COLO668 (cell line): Measurements from ENCODE around the gene CD320.
A peak's percentile ranks its signal among the peaks of the same experiment; 100 is the strongest.
"Not testable (repeated sequence)": the region's sequence is repeated elsewhere in the genome, so short reads cannot be mapped to it uniquely, and the experiment has no call there.

Experiments
- DNase-seq: peaks from one replicate; lab custom pipeline; 2025; ENCODE audit not compliant: unreplicated experiment; lab: John Stamatoyannopoulos, UW

CD320 gene

GRCh38 chr19:8307965-8308866 is at the start of gene CD320:
CD320 (minus strand) TSS chr19:8308358; CDS start chr19:8308290, 68 bp downstream.
- peak; percentile 95 for DNase-seq

DNA sequence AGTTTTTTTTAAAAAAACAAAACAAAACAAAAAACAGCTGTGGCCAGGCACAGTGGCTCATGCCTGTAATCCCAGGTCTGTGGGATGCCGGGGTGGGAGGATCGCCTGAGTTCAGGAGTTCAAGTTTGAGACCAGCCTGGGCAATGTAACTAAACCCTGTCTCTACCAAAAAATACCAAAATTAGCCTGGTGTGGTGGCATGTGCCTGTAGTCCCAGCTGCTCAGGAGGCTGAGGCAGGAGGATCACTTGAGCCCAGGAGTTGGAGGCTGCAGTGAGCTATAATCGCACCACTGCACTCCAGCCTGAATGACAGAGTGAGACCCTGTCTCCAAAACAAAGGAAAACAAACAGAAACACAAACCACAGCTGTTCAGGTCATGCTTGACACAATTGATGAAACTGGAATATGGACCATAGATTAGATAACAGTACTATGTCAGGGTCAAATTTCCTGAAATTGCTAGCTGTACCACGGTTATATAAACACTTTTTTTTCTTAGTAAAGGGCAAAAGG is 48.9 kb upstream of the CD320 start:
- no peak for DNase-seq

GRCh38 chr19:8355631-8356402 is 47.7 kb upstream of the CD320 start:
- DNase-seq = no peak

DNA sequence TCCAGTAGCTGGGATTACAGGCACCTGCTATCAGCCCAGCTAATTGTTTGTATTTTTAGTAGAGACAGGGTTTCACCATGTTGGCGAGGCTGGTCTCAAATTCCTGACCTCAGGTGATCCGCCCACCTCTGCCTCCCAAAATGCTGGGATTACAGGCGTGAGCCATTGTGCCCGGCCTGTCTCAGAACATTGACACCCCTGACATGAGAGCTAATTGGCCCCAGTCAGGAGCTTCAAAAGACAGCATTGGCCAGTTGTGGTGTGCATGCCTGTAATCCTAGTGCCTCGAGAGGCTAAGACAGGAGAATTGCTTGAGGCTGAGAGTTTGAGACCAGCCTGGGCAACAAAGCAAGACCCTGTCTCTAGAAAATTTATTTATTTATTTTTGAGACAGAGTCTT is 44.7 kb upstream of the CD320 start:
- DNase-seq = not testable (repeated sequence)

DNA sequence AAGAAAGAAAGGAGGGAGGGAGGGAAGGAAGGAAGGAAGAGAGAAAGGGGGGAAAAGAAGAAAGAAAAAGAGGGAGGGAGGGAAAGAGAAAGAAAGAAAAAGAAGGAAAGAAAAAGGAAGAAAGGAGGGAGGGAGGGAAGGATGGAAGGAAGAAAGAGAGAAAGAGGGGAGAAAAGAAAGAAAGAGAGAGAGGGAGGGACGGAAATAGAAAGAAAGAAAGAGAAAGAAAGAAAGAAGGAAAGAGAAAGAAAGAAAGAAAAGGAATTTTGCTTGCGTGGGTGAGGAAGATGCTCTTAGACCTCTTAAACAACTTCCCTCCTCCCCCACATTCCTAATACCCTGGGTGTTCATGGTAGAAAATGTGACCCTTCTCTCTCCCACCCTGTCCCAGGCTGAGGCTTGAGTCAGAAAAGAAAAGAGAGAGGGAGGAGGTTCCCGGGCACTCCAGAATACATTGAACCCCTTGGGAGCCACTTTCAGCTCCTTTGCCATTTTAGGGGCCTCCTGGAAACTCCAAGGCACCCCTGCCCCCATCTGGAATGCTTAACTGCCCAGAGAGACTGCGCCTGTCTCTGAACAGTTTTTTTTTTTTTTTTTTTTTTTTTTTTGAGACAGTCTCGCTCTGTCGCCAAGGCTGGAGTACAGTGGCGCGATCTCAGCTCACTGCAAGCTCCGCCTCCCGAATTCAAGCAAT is 44.1 kb upstream of the CD320 start:
- no peak for DNase-seq

DNA sequence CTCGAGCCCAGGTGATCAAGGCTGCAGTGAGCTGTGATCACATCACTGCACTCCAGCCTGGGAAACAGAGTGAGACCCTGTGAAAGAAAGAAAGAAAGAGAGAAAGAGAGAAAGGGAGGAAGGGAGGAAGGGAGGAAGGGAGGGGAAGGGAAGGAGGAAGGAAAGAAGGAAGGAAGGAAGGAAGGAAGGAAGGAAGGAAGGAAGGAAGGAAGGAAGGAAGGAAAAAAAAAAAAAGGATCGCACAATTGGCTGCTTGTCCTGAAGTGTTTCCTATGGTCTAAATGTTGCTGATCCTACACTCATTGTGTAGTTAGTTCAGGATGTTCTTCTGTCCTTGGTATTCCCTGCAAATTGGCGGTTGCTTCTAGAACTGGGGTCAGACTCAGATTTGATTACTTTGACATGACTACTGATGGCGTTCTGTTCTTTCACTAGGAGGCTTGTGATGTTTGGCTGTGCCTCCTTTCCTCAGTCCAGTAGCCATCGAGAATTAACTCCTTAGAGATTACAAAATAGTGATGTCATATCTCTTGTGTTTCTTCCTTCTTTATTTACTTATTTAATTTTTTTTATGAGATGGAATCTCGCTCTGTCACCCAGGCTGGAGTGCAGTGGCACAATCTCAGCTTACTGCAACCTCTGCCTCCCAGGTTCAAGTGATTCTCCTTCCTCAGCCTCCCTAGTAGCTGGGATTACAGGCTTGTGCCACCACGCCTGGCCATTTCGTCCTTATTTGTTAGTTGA is 41.6 kb upstream of the CD320 start:
- not testable (repeated sequence) for DNase-seq

GRCh38 chr19:8343483-8343844 is 35.3 kb upstream of the CD320 start:
- DNase-seq = no peak

GRCh38 chr19:8342684-8343482 is 34.7 kb upstream of the CD320 start, which contains the start of gene KANK3:
KANK3 (minus strand) TSS chr19:8343262; CDS start chr19:8337828, 5,434 bp downstream.
- DNase-seq = peak; percentile 64

- no peak for DNase-seq
Observed at GRCh38 chr19:8342316-8342683, 34.1 kb upstream of the CD320 start.

- not testable (repeated sequence) for DNase-seq
Observed at GRCh38 chr19:8341504-8341903, 33.3 kb upstream of the CD320 start.

GRCh38 chr19:8340341-8341096 is 32.4 kb upstream of the CD320 start:
- no peak for DNase-seq

DNA sequence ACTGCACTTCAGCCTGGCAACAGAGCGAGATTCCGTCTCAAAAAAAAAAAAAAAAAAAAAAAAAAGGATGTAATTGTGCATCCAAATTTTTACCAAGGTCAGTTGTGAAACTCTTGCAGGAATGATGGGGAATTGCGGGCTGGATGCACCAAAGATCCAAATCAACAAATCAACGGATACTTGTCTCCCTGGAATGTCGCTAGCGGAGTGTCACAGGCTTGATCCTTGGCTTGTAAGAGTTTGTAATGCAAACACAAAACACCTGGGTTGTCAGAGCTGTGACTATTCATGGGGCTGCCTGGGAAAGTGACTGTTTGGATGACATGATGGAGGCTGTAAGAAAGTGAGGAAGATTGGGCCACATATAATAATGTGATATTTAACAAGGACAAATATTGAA is 30.7 kb upstream of the CD320 start:
- no peak for DNase-seq

GRCh38 chr19:8337728-8338127 is 29.6 kb upstream of the CD320 start:
- no peak for DNase-seq

GRCh38 chr19:8336660-8337059 is 28.5 kb upstream of the CD320 start:
- no peak for DNase-seq

DNA sequence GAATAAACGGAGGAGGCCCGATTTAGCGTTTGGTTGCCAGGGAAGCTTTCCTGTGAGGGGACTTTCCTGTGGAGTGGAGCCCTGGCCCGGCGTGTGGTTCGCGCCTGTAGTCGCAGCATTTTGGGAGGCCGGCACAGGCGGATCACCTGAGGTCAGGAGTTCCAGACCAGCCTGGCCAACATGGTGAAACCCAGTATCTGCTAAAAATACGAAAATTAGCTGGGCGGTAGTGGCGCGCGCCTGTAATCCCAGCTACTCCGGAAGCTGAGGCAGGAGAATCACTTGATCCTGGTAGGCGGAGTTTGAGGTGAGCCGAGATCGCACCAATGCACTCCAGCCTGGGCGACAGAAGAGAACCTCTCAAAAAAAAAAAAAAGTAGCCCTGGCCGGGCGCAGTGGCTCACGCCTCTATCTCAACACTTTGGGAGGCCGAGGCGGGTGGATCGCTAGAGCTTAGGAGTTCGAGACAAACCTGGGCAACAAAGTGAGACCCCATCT is 28.0 kb upstream of the CD320 start:
- no peak for DNase-seq

- peak; percentile 94 for DNase-seq
Observed at GRCh38 chr19:8335343-8336071, 27.3 kb upstream of the CD320 start.

- DNase-seq = peak; percentile 94
Observed at GRCh38 chr19:8334458-8335342, 26.5 kb upstream of the CD320 start.
